Breast epithelium (tissue), 4 donors: Measurements from ENCODE around the gene RAB42. TPM values are rescaled to one million over a fixed set of nuclear protein-coding genes. Genes with fewer than 3 reads are reported as not detected.
"Not testable (repeated sequence)": the region's sequence is repeated elsewhere in the genome, so short reads cannot be mapped to it uniquely, and the experiment has no call there.

Experiments
- DNase-seq, 2 donors: peaks; one replicate each; pipeline ENCODE4 v3.0.0-alpha.2; 2019; ENCODE audit warnings: low spot score in 2 of 2
- H3K27ac ChIP-seq, 2 donors: fragments of 200-600 bp; sonication (generic) in 1 of 2; one replicate each; pipeline ENCODE4 v1.5.1; 2016 to 2019; ENCODE audit warnings: mild to moderate bottlenecking in 1 of 2
- H3K27me3 ChIP-seq, 2 donors: fragments of 200-600 bp; sonication (generic) in 1 of 2; one replicate each; pipeline versions ENCODE4 v1.5.1 to v1.6.0; 2017 to 2019; ENCODE audit warnings: control low read depth in 1 of 2, mild to moderate bottlenecking in 1 of 2
- H3K36me3 ChIP-seq: fragments of 200-600 bp; one replicate; pipeline ENCODE4 v1.5.1; 2019
- H3K4me1 ChIP-seq, 2 donors: fragments of 200-600 bp; sonication (generic); one replicate each; pipeline ENCODE4 v1.5.1; 2016 to 2019; ENCODE audit warnings: control low read depth in 1 of 2
- H3K4me3 ChIP-seq, 3 donors: fragments of 200-600 bp; sonication (generic); 1 replicate in 2 of 3; 2 replicates in 1 of 3; pipeline ENCODE4 v1.5.1; 2016 to 2019; ENCODE audit warnings: mild to moderate bottlenecking in 3 of 3, moderate library complexity in 2 of 3
- H3K9me3 ChIP-seq, 2 donors: fragments of 200-600 bp; sonication (generic) in 1 of 2; one replicate each; pipeline ENCODE4 v1.5.1; 2016 to 2019; ENCODE audit warnings: control low read depth in 1 of 2
- POLR2A ChIP-seq: fragments of 450-650 bp; IDR thresholded peaks from one replicate; pipeline ENCODE4 v1.6.1; 2016; ENCODE audit warnings: antibody characterized with exemption, mild to moderate bottlenecking, moderate library complexity
- POLR2AphosphoS5 ChIP-seq, 3 donors: sonication (generic); formaldehyde crosslinking; IDR thresholded peaks; one replicate each; pipeline ENCODE4 v1.6.1; 2017; ENCODE audit warnings: antibody characterized with exemption in 3 of 3
- intact Hi-C: fragments of 100-400 bp; cut with DNase I; formaldehyde crosslinking; loops from one replicate; pipeline ENCODE4 v1.15.1; 2023; ENCODE audit warnings: low total_unique reads
- total RNA-seq, 3 donors: library from RNA; depleted of rRNA; stranded (reverse); fragments of >200 nt; gene quantifications; one replicate each; pipeline ENCODE4 v1.1.0, GENCODE V29; 2016
- TF ChIP-seq, protein P1 (sequence below), 3 donors: fragments of 450-650 bp; IDR thresholded peaks; one replicate each; pipeline ENCODE4 v1.5.1; 2016 to 2017; ENCODE audit warnings: antibody characterized with exemption in 3 of 3, mild to moderate bottlenecking in 3 of 3, moderate library complexity in 3 of 3

Gene RAB42
- total RNA-seq, 3 donors from 2014 or later, result 6.9 to 18.6 (median 8.0) TPM

GRCh38 chr1:28560886-28561285 lies 31.2 kb upstream of the RAB42 start:
- H3K9me3 ChIP-seq, result no peaks in the 10 kb centered on the region
- H3K27ac ChIP-seq, result no peak overlapping the region
- TF ChIP-seq POLR2AphosphoS5 (IDR thresholded peaks at IDR 0.05), result no peak
- TF ChIP-seq POLR2A, result no peak
- TF ChIP-seq, protein P1, sequence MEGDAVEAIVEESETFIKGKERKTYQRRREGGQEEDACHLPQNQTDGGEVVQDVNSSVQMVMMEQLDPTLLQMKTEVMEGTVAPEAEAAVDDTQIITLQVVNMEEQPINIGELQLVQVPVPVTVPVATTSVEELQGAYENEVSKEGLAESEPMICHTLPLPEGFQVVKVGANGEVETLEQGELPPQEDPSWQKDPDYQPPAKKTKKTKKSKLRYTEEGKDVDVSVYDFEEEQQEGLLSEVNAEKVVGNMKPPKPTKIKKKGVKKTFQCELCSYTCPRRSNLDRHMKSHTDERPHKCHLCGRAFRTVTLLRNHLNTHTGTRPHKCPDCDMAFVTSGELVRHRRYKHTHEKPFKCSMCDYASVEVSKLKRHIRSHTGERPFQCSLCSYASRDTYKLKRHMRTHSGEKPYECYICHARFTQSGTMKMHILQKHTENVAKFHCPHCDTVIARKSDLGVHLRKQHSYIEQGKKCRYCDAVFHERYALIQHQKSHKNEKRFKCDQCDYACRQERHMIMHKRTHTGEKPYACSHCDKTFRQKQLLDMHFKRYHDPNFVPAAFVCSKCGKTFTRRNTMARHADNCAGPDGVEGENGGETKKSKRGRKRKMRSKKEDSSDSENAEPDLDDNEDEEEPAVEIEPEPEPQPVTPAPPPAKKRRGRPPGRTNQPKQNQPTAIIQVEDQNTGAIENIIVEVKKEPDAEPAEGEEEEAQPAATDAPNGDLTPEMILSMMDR (IDR thresholded peaks at IDR 0.05), result no peak
- intact Hi-C loops, result no loop called here
- H3K36me3 ChIP-seq, result peaks cover 8% of the 10 kb centered on the region
- no peaks in the 10 kb centered on the region for H3K4me1 ChIP-seq
- H3K27me3 ChIP-seq, result no peaks in the 10 kb centered on the region
- DNase-seq, result no peak
- no peak overlapping the region for H3K4me3 ChIP-seq

- H3K9me3 ChIP-seq, result no peaks in the 10 kb centered on the region
- peaks cover 8% of the 10 kb centered on the region for H3K36me3 ChIP-seq
- H3K4me1 ChIP-seq, result no peaks in the 10 kb centered on the region
- no peaks in the 10 kb centered on the region for H3K27me3 ChIP-seq
- H3K27ac ChIP-seq, result no peak overlapping the region
- TF ChIP-seq POLR2A, result no peak
- TF ChIP-seq, protein P1 (IDR thresholded peaks at IDR 0.05), result no peak
- H3K4me3 ChIP-seq, result no peak overlapping the region
- intact Hi-C loops, result no loop called here
- DNase-seq, result no peak
Observed at GRCh38 chr1:28564310-28564709, 27.8 kb upstream of the RAB42 start.

GRCh38 chr1:28565040-28565439 lies 27.0 kb upstream of the RAB42 start:
- no peaks in the 10 kb centered on the region for H3K4me1 ChIP-seq
- H3K36me3 ChIP-seq, result peaks cover 8% of the 10 kb centered on the region
- no peak for DNase-seq
- H3K4me3 ChIP-seq, result no peak overlapping the region
- intact Hi-C loops, result no loop called here
- H3K27me3 ChIP-seq, result no peaks in the 10 kb centered on the region
- H3K9me3 ChIP-seq, result no peaks in the 10 kb centered on the region
- TF ChIP-seq, protein P1 (IDR thresholded peaks at IDR 0.05), result no peak
- no peak for TF ChIP-seq POLR2A
- TF ChIP-seq POLR2AphosphoS5 (IDR thresholded peaks at IDR 0.05), result no peak
- H3K27ac ChIP-seq, result no peak overlapping the region

- H3K36me3 ChIP-seq, result peaks cover 8% of the 10 kb centered on the region
- H3K4me3 ChIP-seq, result no peak overlapping the region
- no peak for DNase-seq
- H3K27ac ChIP-seq, result no peak overlapping the region
- no peaks in the 10 kb centered on the region for H3K9me3 ChIP-seq
- intact Hi-C loops, result no loop called here
- TF ChIP-seq POLR2AphosphoS5 (IDR thresholded peaks at IDR 0.05), result no peak
- TF ChIP-seq POLR2A, result no peak
- TF ChIP-seq, protein P1 (IDR thresholded peaks at IDR 0.05), result no peak
- H3K4me1 ChIP-seq, result no peaks in the 10 kb centered on the region
- H3K27me3 ChIP-seq, result no peaks in the 10 kb centered on the region
Observed at GRCh38 chr1:28565726-28566125, 26.3 kb upstream of the RAB42 start.

DNA sequence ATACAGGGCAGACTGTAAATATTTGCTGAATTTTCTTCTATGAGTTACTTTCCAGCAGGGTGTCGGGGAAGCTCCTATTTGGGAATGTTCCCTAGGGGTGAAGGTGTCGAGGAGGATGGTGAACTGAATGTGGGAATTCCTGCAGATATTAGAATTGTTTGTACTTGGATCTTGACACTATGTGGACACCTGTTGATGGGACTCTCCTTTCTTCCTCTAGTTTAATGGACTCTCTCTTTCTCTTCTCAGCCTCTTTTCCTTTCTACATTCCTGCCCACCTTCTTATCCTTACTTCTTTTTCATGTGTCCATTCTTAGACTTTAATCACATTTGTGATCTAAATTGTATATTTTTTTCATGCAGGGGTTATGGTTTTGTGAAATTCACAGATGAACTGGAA lies 25.1 kb upstream of the RAB42 start:
- DNase-seq, result no peak
- intact Hi-C loops, result no loop called here

DNA sequence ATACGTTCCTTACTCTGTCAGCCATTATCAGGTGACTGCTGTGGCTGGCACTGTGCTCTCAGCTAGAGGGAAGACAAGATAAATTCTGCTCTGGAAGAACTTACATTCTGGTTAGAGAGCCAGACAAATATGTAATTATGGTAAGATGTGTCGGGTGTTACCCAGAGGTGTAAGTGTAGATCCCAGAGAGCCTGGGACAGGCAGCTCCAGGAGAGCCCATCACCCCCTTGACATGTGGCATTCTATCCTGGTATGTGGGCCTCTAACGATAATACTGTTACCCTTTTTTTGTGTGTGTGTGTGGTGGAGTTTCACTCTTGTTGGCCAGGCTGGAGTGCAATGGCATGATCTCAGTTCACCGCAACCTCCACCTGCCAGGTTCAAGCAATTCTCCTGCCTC lies 20.2 kb upstream of the RAB42 start:
- no peak for DNase-seq
- Histone ChIP-seq H3K9me3 (no peaks in the 10 kb centered on the region), H3K36me3 (peaks cover 5% of the 10 kb centered on the region), H3K4me3 (no peak overlapping the region), H3K27me3 (no peaks in the 10 kb centered on the region), H3K4me1 (no peaks in the 10 kb centered on the region), H3K27ac (no peak overlapping the region)
- intact Hi-C loops, result no loop called here
- TF ChIP-seq POLR2AphosphoS5 (IDR thresholded peaks at IDR 0.05) (no peak), POLR2A (no peak)
- TF ChIP-seq, protein P1 (IDR thresholded peaks at IDR 0.05), result no peak

More for the DNA sequence above, 25.1 kb upstream of the RAB42 start:
- no peaks in the 10 kb centered on the region for H3K27me3 ChIP-seq
- no peak overlapping the region for H3K4me3 ChIP-seq
- no peak overlapping the region for H3K27ac ChIP-seq
- no peaks in the 10 kb centered on the region for H3K9me3 ChIP-seq
- no peaks in the 10 kb centered on the region for H3K4me1 ChIP-seq
- TF ChIP-seq POLR2A, result no peak
- TF ChIP-seq POLR2AphosphoS5 (IDR thresholded peaks at IDR 0.05), result no peak
- peaks cover 11% of the 10 kb centered on the region for H3K36me3 ChIP-seq

- intact Hi-C loops, H3K36me3 ChIP-seq, H3K27me3 ChIP-seq, H3K4me1 ChIP-seq, DNase-seq, H3K4me3 ChIP-seq, H3K27ac ChIP-seq, H3K9me3 ChIP-seq: not testable (repeated sequence)
Observed at GRCh38 chr1:28572891-28573290, 19.2 kb upstream of the RAB42 start.
